ENCODE measurements around the gene SYTL4. TPM values are rescaled to one million over a fixed set of nuclear protein-coding genes. Genes with fewer than 3 reads are reported as not detected.
A peak's percentile ranks its signal among the peaks of the same experiment; 100 is the strongest.
"Not testable (repeated sequence)": the region's sequence is repeated elsewhere in the genome, so short reads cannot be mapped to it uniquely, and the experiment has no call there.

SYTL4 gene
- total RNA-seq, 1 donor from 2014 or later: 16.4 TPM

GRCh38 chrX:100747090-100747489, 15.2 kb upstream of the SYTL4 start:
- no peak for TF ChIP-seq CTCF (IDR thresholded peaks at IDR 0.05)
- ATAC-seq: no peak
- Histone ChIP-seq H3K9me3 (no peaks in the 10 kb centered on the region), H3K36me3 (no peaks in the 10 kb centered on the region), H3K27me3 (no peaks in the 10 kb centered on the region), H3K4me1 (no peaks in the 10 kb centered on the region), H3K27ac (no peak overlapping the region), H3K4me3 (no peak overlapping the region)
- intact Hi-C loops (cut with DNase I): no loop called here
- DNase-seq: no peak

- Histone ChIP-seq H3K27me3 (no peaks in the 10 kb centered on the region), H3K9me3 (no peaks in the 10 kb centered on the region), H3K36me3 (no peaks in the 10 kb centered on the region), H3K4me1 (no peaks in the 10 kb centered on the region), H3K4me3 (no peak overlapping the region), H3K27ac (peak overlapping the region; percentile 42)
- DNase-seq: no peak
- intact Hi-C loops (cut with DNase I): no loop called here
- ATAC-seq: no peak
- no peak for TF ChIP-seq CTCF (IDR thresholded peaks at IDR 0.05)
These were observed 14.1 kb upstream of the SYTL4 start for GRCh38 chrX:100745806-100746537.

- peak overlapping the region; percentile 42 for H3K27ac ChIP-seq
- intact Hi-C loops (cut with DNase I): no loop called here
- DNase-seq (no peak), ATAC-seq (no peak)
- H3K9me3 ChIP-seq: no peaks in the 10 kb centered on the region
- H3K27me3 ChIP-seq: no peaks in the 10 kb centered on the region
- H3K4me1 ChIP-seq: no peaks in the 10 kb centered on the region
- H3K4me3 ChIP-seq: no peak overlapping the region
- TF ChIP-seq CTCF (IDR thresholded peaks at IDR 0.05): no peak
- H3K36me3 ChIP-seq: no peaks in the 10 kb centered on the region
These were observed 13.3 kb upstream of the SYTL4 start for GRCh38 chrX:100745205-100745604.

GRCh38 chrX:100743009-100743607, 11.2 kb upstream of the SYTL4 start:
- ATAC-seq: no peak
- intact Hi-C loops (cut with DNase I): no loop called here

GRCh38 chrX:100724006-100724405, 7.9 kb downstream of the SYTL4 start:
- H3K9me3 ChIP-seq; H3K4me3 ChIP-seq; ATAC-seq; intact Hi-C loops (cut with DNase I); H3K4me1 ChIP-seq; DNase-seq; H3K27me3 ChIP-seq; H3K36me3 ChIP-seq; H3K27ac ChIP-seq: not testable (repeated sequence)

More at GRCh38 chrX:100743009-100743607, 11.2 kb upstream of the SYTL4 start:
- Histone ChIP-seq H3K27me3 (no peaks in the 10 kb centered on the region), H3K9me3 (no peaks in the 10 kb centered on the region), H3K36me3 (no peaks in the 10 kb centered on the region), H3K4me1 (no peaks in the 10 kb centered on the region), H3K4me3 (no peak overlapping the region), H3K27ac (no peak overlapping the region)
- DNase-seq: no peak
- TF ChIP-seq CTCF (IDR thresholded peaks at IDR 0.05): no peak

GRCh38 chrX:100721328-100721727, 10.6 kb downstream of the SYTL4 start:
- ATAC-seq: no peak
- no peak overlapping the region for H3K27ac ChIP-seq
- no peak for TF ChIP-seq CTCF (IDR thresholded peaks at IDR 0.05)
- H3K4me1 ChIP-seq: no peaks in the 10 kb centered on the region
- no peak for DNase-seq
- H3K9me3 ChIP-seq: no peaks in the 10 kb centered on the region
- H3K36me3 ChIP-seq: no peaks in the 10 kb centered on the region
- intact Hi-C loops (cut with DNase I): no loop called here
- H3K4me3 ChIP-seq: no peak overlapping the region
- H3K27me3 ChIP-seq: no peaks in the 10 kb centered on the region

All from upper lobe of right lung (tissue), 1 donor.